ENCODE measurements around the gene OR8K1.

GRCh38 chr11:56314844-56315243 lies 31.0 kb upstream of the OR8K1 start, which contains the start of gene OR8K3:
- no peak for TF ChIP-seq CTCF (IDR thresholded peaks at IDR 0.05; ENCODE audit: poor library complexity)
- no peak for TF ChIP-seq EZH2phosphoT487 (IDR thresholded peaks at IDR 0.05; ENCODE audit: low read depth, severe bottlenecking, unreplicated experiment)
- TF ChIP-seq EZH2 (IDR thresholded peaks at IDR 0.05; ENCODE audit: borderline replicate concordance): no peak

Measured in hepatocyte (in vitro differentiated cells).